Uterus (tissue), 4 donors: ENCODE results near the gene PARD3. TPM values are rescaled to one million over a fixed set of nuclear protein-coding genes. Genes with fewer than 3 reads are reported as not detected.
A peak's percentile ranks its signal among the peaks of the same experiment; 100 is the strongest.

Source experiments
- DNase-seq, 2 donors: peaks; one replicate each; pipeline ENCODE4 v3.0.0-alpha.2; 2019 to 2020
- H3K27ac ChIP-seq, 2 donors: fragments of 200-600 bp; sonication (generic); 1 replicate in 1 of 2; 2 replicates in 1 of 2; pipeline ENCODE4 v1.5.1; 2016 to 2018
- H3K27me3 ChIP-seq, 2 donors: fragments of 200-600 bp; sonication (generic); one replicate each; pipeline ENCODE4 v1.5.1; 2018 to 2019; ENCODE audit warnings: control low read depth in 1 of 2
- H3K36me3 ChIP-seq, 2 donors: fragments of 200-600 bp; sonication (generic); one replicate each; pipeline ENCODE4 v1.5.1; 2019; ENCODE audit warnings: control low read depth in 1 of 2
- H3K4me1 ChIP-seq, 2 donors: fragments of 200-600 bp; sonication (generic); one replicate each; pipeline ENCODE4 v1.5.1; 2018 to 2019; ENCODE audit warnings: control low read depth in 1 of 2
- H3K4me3 ChIP-seq, 2 donors: fragments of 200-600 bp; sonication (generic); 1 replicate in 1 of 2; 2 replicates in 1 of 2; pipeline ENCODE4 v1.5.1; 2018 to 2019; ENCODE audit warnings: mild to moderate bottlenecking in 1 of 2
- H3K9me3 ChIP-seq, 2 donors: fragments of 200-600 bp; sonication (generic); one replicate each; pipeline ENCODE4 v1.5.1; 2019; ENCODE audit warnings: control low read depth in 1 of 2
- CTCF ChIP-seq, 4 experiments: fragments of 200-600 bp in 2 of 4; fragments of 450-650 bp in 2 of 4; sonication (generic) in 2 of 4; IDR thresholded peaks; one replicate each; pipeline ENCODE4 v1.5.1; 2016 to 2019; ENCODE audit warnings: antibody characterized with exemption in 4 of 4, mild to moderate bottlenecking in 2 of 4, moderate library complexity in 1 of 4
- POLR2A ChIP-seq, 2 donors: fragments of 450-650 bp; IDR thresholded peaks; one replicate each; pipeline ENCODE4 v1.6.1; 2016; ENCODE audit warnings: antibody characterized with exemption in 2 of 2, mild to moderate bottlenecking in 1 of 2, moderate library complexity in 1 of 2
- intact Hi-C: fragments of 100-400 bp; cut with DNase I; formaldehyde crosslinking; loops from one replicate; pipeline ENCODE4 v1.15.1; 2023; ENCODE audit warnings: low total_unique reads
- total RNA-seq, 4 donors: library from RNA; depleted of rRNA in 3 of 4; stranded (reverse); fragments of >200 nt in 3 of 4; gene quantifications; one replicate each; pipeline versions ENCODE4 v1.1.0 to v1.2.4, GENCODE V29; 2014 to 2023
- donor health status: DM: yes; HTN: yes; CAD: no.

PARD3 gene
- total RNA-seq, 4 donors from 2014 or later = 42.1 to 96.1 (median 51.5) TPM

GRCh38 chr10:34859170-34859569, 44.1 kb upstream of the PARD3 start:
- intact Hi-C loops = no loop called here
- no peaks in the 10 kb centered on the region for H3K9me3 ChIP-seq
- TF ChIP-seq POLR2A (IDR thresholded peaks at IDR 0.05) (no peak), CTCF (IDR thresholded peaks at IDR 0.05) (no peak)
- no peak overlapping the region for H3K4me3 ChIP-seq
- H3K27ac ChIP-seq = no peak overlapping the region
- H3K4me1 ChIP-seq = peaks cover 0 to 4% of the 10 kb centered on the region in 2 donors
- H3K27me3 ChIP-seq = no peaks in the 10 kb centered on the region
- no peak for DNase-seq
- H3K36me3 ChIP-seq = no peaks in the 10 kb centered on the region

DNA sequence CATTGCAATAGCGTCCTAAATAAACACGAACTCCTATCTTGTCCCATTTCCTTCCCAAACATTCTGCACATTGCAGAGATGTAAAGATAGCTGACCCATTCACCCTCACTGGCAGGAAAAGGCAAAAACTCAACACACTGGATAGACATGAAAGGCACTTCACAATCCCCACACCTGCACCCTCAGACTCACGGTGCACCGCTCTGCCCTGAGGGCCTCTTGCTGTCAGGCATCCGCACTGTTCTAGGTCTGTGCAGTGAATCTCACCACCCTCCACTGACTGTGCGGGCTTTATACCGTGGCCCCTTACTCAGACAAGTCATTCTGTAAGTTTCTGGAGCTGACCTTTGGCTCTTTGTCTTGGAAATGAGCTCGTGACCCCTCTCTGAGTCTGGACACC, 42.9 kb upstream of the PARD3 start:
- no peak for TF ChIP-seq CTCF (IDR thresholded peaks at IDR 0.05)
- no peak for TF ChIP-seq POLR2A (IDR thresholded peaks at IDR 0.05)
- intact Hi-C loops = no loop called here
- DNase-seq = no peak
- Histone ChIP-seq H3K27ac (no peak overlapping the region), H3K27me3 (no peaks in the 10 kb centered on the region), H3K9me3 (no peaks in the 10 kb centered on the region), H3K36me3 (no peaks in the 10 kb centered on the region), H3K4me3 (no peak overlapping the region), H3K4me1 (peaks cover 0 to 4% of the 10 kb centered on the region in 2 donors)

DNA sequence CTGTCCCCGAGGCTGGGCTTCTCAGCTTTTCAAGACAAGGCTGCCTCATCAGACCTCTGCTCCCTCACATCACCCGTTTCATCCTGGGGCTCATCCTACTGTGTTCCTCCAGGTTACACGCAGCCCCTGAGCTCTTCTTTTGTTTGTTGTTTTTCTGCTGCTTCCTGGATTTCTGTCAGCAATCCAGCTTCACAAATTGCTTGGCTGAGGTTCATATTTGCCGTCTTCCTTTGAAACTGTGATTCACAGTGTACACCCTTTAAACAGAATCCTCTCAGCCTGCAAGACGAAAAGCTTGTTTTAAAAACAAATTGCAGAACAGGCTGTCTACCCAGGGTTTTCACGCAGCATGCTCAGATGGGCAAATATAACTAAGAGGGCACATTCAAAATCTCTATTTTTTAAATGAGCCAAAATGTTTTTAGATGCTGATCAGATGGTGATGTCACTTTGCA, 39.1 kb upstream of the PARD3 start:
- H3K4me3 ChIP-seq = no peak overlapping the region

DNA sequence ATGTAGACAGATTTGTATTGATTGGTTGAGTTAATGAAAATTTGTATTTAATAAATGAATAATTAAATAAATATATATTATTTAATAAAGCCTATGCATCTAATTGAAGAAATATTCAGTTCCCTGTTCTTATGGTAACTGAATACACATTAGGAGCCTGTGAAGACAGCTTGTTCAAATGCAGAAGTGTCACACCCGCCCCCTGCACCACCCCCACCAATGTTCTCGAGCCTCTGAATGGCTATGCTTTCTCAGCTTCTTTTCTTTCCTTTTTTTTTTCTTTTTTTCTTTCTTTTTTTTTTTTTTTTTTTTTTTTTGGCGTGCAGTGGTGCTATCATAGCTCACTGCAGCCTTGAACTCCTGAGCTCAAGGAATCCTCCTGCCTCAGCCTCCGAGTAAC, 38.3 kb upstream of the PARD3 start:
- intact Hi-C loops = no loop called here
- no peak for DNase-seq
- H3K9me3 ChIP-seq = no peaks in the 10 kb centered on the region

More for the DNA sequence above, 39.1 kb upstream of the PARD3 start:
- H3K27ac ChIP-seq = peak overlapping the region in 1 of 2 donors; percentile 44
- no peaks in the 10 kb centered on the region for H3K4me1 ChIP-seq
- TF ChIP-seq CTCF (IDR thresholded peaks at IDR 0.05) = no peak
- TF ChIP-seq POLR2A (IDR thresholded peaks at IDR 0.05) = no peak
- intact Hi-C loops = no loop called here
- H3K36me3 ChIP-seq = no peaks in the 10 kb centered on the region
- no peaks in the 10 kb centered on the region for H3K9me3 ChIP-seq
- DNase-seq = peak; percentile 22 to 33
- H3K27me3 ChIP-seq = no peaks in the 10 kb centered on the region

GRCh38 chr10:34850558-34850957, 35.5 kb upstream of the PARD3 start:
- H3K9me3 ChIP-seq = no peaks in the 10 kb centered on the region
- no peak for DNase-seq
- no peak overlapping the region for H3K4me3 ChIP-seq
- H3K4me1 ChIP-seq = no peaks in the 10 kb centered on the region
- intact Hi-C loops = no loop called here
- H3K27me3 ChIP-seq = no peaks in the 10 kb centered on the region
- no peak overlapping the region for H3K27ac ChIP-seq
- TF ChIP-seq POLR2A (IDR thresholded peaks at IDR 0.05) = no peak
- no peak for TF ChIP-seq CTCF (IDR thresholded peaks at IDR 0.05)
- no peaks in the 10 kb centered on the region for H3K36me3 ChIP-seq

More for the DNA sequence above, 38.3 kb upstream of the PARD3 start:
- TF ChIP-seq CTCF (IDR thresholded peaks at IDR 0.05) (no peak), POLR2A (IDR thresholded peaks at IDR 0.05) (no peak)
- H3K4me3 ChIP-seq = no peak overlapping the region
- no peaks in the 10 kb centered on the region for H3K27me3 ChIP-seq
- H3K36me3 ChIP-seq = no peaks in the 10 kb centered on the region
- no peak overlapping the region for H3K27ac ChIP-seq
- H3K4me1 ChIP-seq = no peaks in the 10 kb centered on the region
